OCI-LY1 (cell line): ENCODE data around the gene OSBPL6.

Source experiments
- H2AFZ ChIP-seq: fragments of 200-600 bp; sonication (generic), shearing (Covaris generic); 2 replicates; pipeline ENCODE4 v1.6.0; 2014; ENCODE audit warnings: antibody characterized with exemption, mild to moderate bottlenecking, low read length
- H3F3A ChIP-seq: fragments of 200-600 bp; sonication (generic), shearing (Covaris generic); 2 replicates; pipeline ENCODE4 v1.6.0; 2014; ENCODE audit warnings: mild to moderate bottlenecking, antibody characterized with exemption, low read length, moderate library complexity; ENCODE audit not compliant: insufficient read depth
- H3K27ac ChIP-seq: fragments of 200-600 bp; sonication (generic); 2 replicates; pipeline ENCODE4 v1.5.1; 2014; ENCODE audit warnings: low read length, mixed run types, mild to moderate bottlenecking, low read depth; ENCODE audit not compliant: poor library complexity, severe bottlenecking
- H3K27me3 ChIP-seq: fragments of 200-600 bp; sonication (generic); 2 replicates; pipeline ENCODE4 v1.6.0; 2014; ENCODE audit warnings: antibody characterized with exemption, mild to moderate bottlenecking, low read length, moderate library complexity; ENCODE audit not compliant: insufficient read depth
- H3K36me3 ChIP-seq: fragments of 200-600 bp; sonication (generic); 2 replicates; pipeline ENCODE4 v1.6.1; 2014; ENCODE audit warnings: mild to moderate bottlenecking, antibody characterized with exemption, low read length, moderate library complexity, mixed read lengths; ENCODE audit not compliant: insufficient read depth
- H3K4me1 ChIP-seq: fragments of 200-600 bp; sonication (generic); 2 replicates; pipeline ENCODE4 v1.5.1; 2014; ENCODE audit warnings: mild to moderate bottlenecking, low read length, moderate library complexity; ENCODE audit not compliant: insufficient read depth, severe bottlenecking
- H3K4me2 ChIP-seq: fragments of 200-600 bp; sonication (generic), shearing (Covaris generic); 2 replicates; pipeline ENCODE4 v1.6.1; 2014; ENCODE audit warnings: low read length
- H3K4me3 ChIP-seq: fragments of 200-600 bp; sonication (generic); 2 replicates; pipeline ENCODE4 v1.5.1; 2014; ENCODE audit warnings: low read length, low read depth, mild to moderate bottlenecking, mixed read lengths; ENCODE audit not compliant: poor library complexity, severe bottlenecking
- H3K79me2 ChIP-seq: fragments of 200-600 bp; shearing (Covaris generic); 2 replicates; pipeline ENCODE4 v1.6.1; 2016; ENCODE audit warnings: mixed run types, low read length, mixed read lengths; ENCODE audit not compliant: insufficient read depth
- H3K9ac ChIP-seq: fragments of 200-600 bp; sonication (generic), shearing (Covaris generic); 2 replicates; pipeline ENCODE4 v1.6.1; 2014; ENCODE audit warnings: mild to moderate bottlenecking, low read length, mixed read lengths
- H3K9me2 ChIP-seq: fragments of 200-600 bp; sonication (generic), shearing (Covaris generic); 2 replicates; pipeline ENCODE4 v1.6.1; 2014; ENCODE audit warnings: low read depth, mild to moderate bottlenecking, low read length, mixed read lengths
- H3K9me3 ChIP-seq: fragments of 200-600 bp; shearing (Covaris generic); 2 replicates; pipeline ENCODE4 v1.6.1; 2014; ENCODE audit warnings: low read length, mixed read lengths
- H4K20me1 ChIP-seq: fragments of 200-600 bp; sonication (generic), shearing (Covaris generic); 2 replicates; pipeline ENCODE4 v1.6.0; 2016; ENCODE audit warnings: mild to moderate bottlenecking, low read length; ENCODE audit not compliant: insufficient read depth
- EZH2 ChIP-seq: fragments of 200-600 bp; sonication (generic), shearing (Covaris generic); IDR thresholded peaks from 2 replicates; pipeline ENCODE4 v1.8.0; 2017; ENCODE audit warnings: borderline replicate concordance, mixed run types, mild to moderate bottlenecking, antibody characterized with exemption, low read length, moderate library complexity, mixed read lengths
- TF ChIP-seq, protein P1 (sequence below): fragments of 200-600 bp; sonication (generic), shearing (Covaris generic); IDR thresholded peaks from 2 replicates; pipeline ENCODE4 v1.5.1; 2017; ENCODE audit warnings: mild to moderate bottlenecking, antibody characterized with exemption, low read length, moderate library complexity, mixed read lengths

OSBPL6 gene

GRCh38 chr2:178449700-178450523 is 255.6 kb downstream of the OSBPL6 start:
- H2AFZ ChIP-seq: no peak overlapping the region
- no peaks in the 10 kb centered on the region for H3K9me3 ChIP-seq
- no peaks in the 10 kb centered on the region for H3K27me3 ChIP-seq
- peak overlapping the region; percentile 75 for H3K4me2 ChIP-seq
- TF ChIP-seq EZH2: no peak
- TF ChIP-seq, protein P1, sequence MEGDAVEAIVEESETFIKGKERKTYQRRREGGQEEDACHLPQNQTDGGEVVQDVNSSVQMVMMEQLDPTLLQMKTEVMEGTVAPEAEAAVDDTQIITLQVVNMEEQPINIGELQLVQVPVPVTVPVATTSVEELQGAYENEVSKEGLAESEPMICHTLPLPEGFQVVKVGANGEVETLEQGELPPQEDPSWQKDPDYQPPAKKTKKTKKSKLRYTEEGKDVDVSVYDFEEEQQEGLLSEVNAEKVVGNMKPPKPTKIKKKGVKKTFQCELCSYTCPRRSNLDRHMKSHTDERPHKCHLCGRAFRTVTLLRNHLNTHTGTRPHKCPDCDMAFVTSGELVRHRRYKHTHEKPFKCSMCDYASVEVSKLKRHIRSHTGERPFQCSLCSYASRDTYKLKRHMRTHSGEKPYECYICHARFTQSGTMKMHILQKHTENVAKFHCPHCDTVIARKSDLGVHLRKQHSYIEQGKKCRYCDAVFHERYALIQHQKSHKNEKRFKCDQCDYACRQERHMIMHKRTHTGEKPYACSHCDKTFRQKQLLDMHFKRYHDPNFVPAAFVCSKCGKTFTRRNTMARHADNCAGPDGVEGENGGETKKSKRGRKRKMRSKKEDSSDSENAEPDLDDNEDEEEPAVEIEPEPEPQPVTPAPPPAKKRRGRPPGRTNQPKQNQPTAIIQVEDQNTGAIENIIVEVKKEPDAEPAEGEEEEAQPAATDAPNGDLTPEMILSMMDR: no peak
- peaks cover 11% of the 10 kb centered on the region for H3K79me2 ChIP-seq
- H4K20me1 ChIP-seq: no peaks in the 10 kb centered on the region
- peaks cover 35% of the 10 kb centered on the region for H3K36me3 ChIP-seq
- H3K4me3 ChIP-seq: peak overlapping the region; percentile 63
- peak overlapping the region; percentile 81 for H3K27ac ChIP-seq
- no peaks in the 10 kb centered on the region for H3K9me2 ChIP-seq
- H3F3A ChIP-seq: no peaks in the 10 kb centered on the region
- H3K4me1 ChIP-seq: peaks cover 34% of the 10 kb centered on the region
- H3K9ac ChIP-seq: peak overlapping the region; percentile 76

DNA sequence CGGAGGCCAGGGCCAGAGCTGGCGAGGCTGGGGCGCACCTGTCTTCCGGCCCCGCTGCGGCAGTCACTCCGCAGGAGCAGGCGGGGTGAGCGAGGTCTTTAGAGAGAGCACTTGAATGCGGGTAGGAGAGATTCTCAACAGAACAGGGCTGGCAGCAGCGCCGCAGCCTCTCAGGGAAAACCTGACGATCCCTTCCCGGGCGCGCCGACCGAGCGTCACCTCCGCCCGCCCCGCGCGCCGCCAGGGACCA is 256.1 kb downstream of the OSBPL6 start:
- H3K9me3 ChIP-seq: no peaks in the 10 kb centered on the region
- H3K79me2 ChIP-seq: peaks cover 11% of the 10 kb centered on the region
- H4K20me1 ChIP-seq: no peaks in the 10 kb centered on the region
- H3K27me3 ChIP-seq: no peaks in the 10 kb centered on the region
- peaks cover 29% of the 10 kb centered on the region for H3K36me3 ChIP-seq
- peak overlapping the region; percentile 81 for H3K27ac ChIP-seq
- H3K4me3 ChIP-seq: peak overlapping the region; percentile 63
- H3K4me1 ChIP-seq: peaks cover 34% of the 10 kb centered on the region
- H3K4me2 ChIP-seq: peak overlapping the region; percentile 75
- no peaks in the 10 kb centered on the region for H3F3A ChIP-seq
- peak overlapping the region; percentile 76 for H3K9ac ChIP-seq
- H2AFZ ChIP-seq: no peak overlapping the region
- no peaks in the 10 kb centered on the region for H3K9me2 ChIP-seq
- no peak for TF ChIP-seq EZH2
- TF ChIP-seq, protein P1: no peak

DNA sequence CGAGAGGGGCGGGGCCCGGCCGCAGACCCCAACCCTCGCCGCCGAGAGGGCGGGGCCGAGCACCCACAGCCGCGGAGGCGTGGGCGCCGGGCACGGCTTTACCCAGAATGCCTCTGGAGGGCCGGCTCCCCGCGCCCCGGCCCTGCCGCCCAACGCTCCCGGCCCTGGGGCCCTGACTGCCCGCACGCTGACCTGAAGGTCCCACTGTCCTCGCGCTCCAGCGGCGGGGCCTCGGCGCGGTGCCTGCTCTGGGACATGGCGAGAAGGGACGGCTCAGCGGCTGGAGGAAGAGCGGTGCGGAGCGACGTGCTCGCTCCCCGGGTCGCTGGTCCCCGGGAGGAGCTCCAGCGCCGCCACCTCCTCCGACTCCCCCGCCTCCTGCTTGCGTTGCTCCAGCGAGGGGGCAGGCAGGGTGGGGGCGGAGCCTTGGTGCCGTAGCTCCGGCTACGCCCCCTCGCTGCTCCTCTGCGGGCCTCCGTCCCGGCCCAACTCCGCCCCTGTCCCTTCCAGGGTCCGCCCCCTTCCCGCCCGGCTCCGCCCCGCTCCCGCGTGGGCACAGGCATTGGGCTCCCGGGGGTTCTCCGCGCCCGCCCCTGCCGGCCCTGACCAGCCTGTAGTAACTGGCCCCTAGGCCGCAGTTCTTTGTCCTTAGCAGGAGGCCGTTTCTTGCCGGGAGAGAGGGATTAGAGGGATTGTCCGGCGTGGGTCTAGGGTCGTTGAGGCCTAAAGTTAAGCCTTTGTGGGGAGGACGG is 256.6 kb downstream of the OSBPL6 start, which contains the start of the genes PJVK and PRKRA:
Gene PJVK (plus strand): TSS at position 605 of the 752 bp plus-strand sequence. CDS start 2,032 bp downstream, outside the sequence.
Gene PRKRA (minus strand): TSS at position 402 of the 752 bp plus-strand sequence. CDS start 145 bp downstream, at position 257.
- Histone ChIP-seq H3K36me3 (peaks cover 25% of the 10 kb centered on the region), H3F3A (no peaks in the 10 kb centered on the region), H3K27me3 (no peaks in the 10 kb centered on the region), H3K4me1 (peaks cover 34% of the 10 kb centered on the region), H4K20me1 (no peaks in the 10 kb centered on the region), H3K4me3 (peak within 1 kb of the TSS; percentile 63), H3K4me2 (peak within 1 kb of the TSS; percentile 85), H3K27ac (peak within 1 kb of the TSS; percentile 81), H3K9me3 (no peaks in the 10 kb centered on the region), H3K79me2 (peaks cover 11% of the 10 kb centered on the region), H3K9ac (peak within 1 kb of the TSS; percentile 80), H2AFZ (peak within 1 kb of the TSS; percentile 2; the same call in 1 of the 2 replicates), H3K9me2 (no peaks in the 10 kb centered on the region)
- TF ChIP-seq, protein P1: no peak
